NCI-H187 treated with DMSO at 0.1 percent for 48 hours (cell line): ENCODE results near the gene ALG14.

Source experiments
- DNase-seq: peaks from one replicate; lab custom pipeline; 2025; lab: John Stamatoyannopoulos, UW

ALG14 gene

DNA sequence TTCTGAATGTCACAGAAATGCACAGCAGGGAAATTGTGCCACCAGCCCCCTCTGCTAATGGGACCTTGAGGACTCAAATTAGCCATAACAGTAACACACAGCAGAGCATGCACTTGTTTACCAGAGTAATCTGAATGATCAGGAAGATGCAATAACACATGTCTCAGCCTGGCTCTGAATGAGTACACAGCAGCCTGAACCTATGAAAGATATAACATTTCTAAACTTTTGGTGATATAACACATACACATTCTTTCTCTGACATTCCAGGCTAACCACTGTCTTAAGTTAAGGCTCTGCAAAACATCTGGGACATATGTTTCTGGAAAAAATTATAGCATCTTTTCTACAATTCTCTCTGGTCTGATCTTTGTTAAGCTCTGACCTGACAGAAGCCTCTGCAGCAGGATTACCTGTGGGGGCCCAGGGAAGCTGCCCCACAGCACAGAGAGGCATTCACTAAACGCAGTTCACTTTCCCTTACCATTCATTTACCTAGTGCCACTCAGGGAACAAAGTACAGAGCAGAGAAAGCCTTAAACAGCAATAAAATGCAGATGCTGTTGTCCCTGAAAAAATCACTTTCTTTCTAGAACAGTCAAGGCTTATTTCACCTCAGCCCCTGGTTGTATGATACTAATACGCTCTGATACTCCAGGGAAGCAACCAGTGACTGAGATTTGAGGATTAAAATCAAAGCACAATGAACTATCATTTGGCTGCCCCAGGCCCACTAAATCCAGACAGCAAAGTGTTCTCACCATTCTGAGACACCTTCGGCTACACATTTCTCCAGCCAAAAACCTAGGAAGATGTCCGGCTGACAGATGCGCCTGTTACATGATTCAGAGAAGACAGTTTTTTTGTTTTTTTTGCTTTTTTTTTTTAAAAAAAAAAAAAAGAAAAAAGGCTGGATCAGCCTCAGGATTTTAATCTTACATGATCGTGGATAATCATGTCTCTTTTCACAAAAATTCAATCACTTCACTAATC, 91.9 kb downstream of the ALG14 start:
- no peak for DNase-seq

DNA sequence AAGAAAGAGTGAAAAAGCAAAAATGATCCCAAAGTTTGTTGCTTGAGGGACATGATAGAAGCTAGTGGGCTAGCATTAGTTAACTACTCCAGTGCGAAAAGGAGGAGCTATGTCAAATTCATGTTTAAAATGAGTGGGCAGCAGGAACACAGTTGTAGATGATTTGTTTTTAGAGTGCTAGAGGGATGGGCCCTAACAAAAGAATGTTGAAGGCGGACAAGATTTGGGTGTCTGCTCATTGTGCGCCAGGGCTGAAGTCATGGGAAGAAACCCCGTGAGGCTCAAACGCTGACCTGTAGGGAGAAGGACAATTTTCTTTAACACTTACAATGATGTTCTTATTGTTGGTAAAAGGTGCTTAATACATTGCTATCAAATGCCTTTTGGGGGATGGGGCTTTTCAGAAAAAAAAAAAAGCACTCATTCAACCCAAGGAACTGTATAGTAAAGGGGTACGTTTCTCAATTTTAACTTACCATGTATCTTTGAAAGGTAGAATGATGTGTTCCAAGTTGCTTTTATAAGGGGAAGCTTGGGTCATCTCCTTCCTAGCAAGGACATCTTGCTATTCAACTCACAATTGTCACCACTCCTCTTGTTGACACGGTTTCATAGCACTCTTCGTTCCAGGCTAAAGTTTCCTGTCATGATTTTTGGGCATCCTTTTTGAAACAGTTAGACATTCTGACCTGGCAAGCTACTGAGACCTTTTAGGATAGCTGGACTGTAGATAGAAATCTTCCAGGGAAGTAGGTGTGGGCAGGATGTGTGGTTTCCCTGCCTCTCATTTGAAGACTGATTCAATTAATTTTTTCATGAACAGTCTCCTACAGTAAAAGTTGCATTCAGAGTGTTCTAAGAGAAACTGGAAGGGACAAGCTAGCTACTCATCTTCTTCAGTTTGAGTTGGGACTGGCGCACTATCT, 92.8 kb downstream of the ALG14 start:
- no peak for DNase-seq

DNA sequence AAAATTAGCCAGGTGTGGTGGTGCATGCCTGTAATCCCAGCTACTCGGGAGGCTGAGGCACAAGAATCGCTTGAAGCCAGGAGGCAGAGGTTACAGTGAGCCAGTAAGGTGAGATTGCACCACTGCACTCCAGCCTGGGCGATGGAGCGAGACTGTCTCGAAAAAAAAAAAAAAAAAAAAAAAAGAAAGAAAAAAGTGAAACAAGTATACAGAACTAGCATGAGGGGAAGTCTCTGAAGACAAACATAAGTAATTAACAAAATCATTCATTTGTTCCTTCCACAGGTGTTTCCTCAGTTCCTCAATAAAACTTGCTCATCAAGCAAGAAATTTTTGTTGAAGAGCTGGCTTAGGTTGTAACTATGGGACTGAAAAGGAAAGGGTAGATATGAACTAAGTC, 93.6 kb downstream of the ALG14 start:
- DNase-seq, result no peak

DNA sequence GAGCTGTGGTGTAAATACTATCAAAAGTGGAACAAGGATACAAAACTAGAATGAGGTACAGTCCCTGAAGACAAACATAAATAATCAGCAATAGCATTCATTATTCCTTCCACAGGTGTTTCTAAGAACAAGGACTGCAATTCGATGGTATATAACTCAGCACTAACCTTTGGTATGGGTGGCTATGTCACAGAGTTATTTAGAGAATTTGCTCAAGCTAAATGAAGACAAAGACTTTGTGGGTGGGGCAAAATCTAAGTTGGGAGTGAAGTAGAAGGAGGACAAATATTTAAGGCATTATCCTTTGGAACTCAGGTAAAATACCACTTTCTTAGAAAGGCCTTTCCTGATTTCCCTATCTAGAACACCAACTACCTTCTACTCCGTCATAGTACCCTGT, 94.3 kb downstream of the ALG14 start:
- no peak for DNase-seq

DNA sequence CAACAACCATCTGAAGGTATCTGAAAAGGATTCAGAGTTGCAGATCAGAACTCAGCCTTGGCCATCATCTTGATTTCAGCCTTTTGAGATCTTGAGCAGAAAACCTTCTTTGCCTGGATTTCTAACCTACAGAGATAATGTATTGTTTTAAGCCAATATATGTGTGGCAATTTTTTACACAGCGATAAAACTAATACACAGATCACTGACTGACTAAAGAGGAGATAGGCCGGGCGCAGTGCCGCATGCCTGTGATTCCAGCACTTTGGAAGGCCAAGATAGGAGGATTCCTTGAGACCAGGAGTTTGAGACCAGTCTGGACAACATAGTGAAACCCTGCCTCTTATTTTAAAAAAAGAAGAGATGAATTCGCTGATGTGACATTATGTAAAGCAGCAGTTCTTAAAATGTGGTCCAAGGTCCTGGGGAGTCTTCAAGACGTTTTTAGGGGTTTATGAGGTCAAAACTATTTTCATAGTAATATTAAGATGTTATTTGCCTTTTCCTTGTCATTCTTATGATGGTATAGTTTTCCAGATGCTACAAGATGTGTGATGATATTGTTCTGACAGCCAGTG, 95.7 kb downstream of the ALG14 start:
- DNase-seq, result no peak

DNA sequence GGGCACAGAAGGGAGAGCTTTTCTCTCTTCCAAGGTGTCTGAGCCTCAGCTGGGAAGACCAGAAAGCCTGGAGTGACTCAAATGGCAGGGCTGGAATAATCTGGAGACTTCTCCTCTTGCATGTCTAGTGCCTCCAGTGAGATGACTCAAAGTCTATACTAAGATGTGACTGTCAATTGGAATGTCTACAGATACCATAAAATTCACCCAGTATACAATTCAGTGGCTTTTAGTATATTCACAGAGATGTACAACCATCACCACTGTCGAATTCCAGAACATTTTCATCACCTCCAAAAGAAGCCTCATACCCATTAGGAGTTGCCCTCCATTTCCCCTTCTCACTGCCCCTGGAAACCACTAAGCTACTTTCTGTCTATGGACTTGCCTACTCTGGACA, 97.9 kb downstream of the ALG14 start:
- DNase-seq, result no peak

DNA sequence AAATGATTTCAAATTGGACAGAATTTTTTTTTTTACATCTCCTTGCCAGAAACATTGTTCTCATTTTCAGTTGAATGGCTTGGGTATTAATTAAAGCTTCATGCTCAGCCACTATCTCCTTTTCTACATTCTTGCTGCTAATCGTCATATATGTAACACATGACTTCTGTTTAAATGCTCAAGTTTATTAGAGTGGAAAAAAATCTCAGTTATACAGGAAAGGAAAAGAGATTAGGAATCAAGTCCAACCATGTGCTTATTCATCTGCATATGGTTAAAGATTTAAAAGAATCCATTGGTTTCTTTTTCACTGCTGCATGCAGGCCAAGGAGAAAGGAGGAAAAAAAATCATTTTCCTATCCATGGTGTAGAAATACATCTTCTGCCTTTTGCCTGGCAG, 98.5 kb downstream of the ALG14 start:
- no peak for DNase-seq

DNA sequence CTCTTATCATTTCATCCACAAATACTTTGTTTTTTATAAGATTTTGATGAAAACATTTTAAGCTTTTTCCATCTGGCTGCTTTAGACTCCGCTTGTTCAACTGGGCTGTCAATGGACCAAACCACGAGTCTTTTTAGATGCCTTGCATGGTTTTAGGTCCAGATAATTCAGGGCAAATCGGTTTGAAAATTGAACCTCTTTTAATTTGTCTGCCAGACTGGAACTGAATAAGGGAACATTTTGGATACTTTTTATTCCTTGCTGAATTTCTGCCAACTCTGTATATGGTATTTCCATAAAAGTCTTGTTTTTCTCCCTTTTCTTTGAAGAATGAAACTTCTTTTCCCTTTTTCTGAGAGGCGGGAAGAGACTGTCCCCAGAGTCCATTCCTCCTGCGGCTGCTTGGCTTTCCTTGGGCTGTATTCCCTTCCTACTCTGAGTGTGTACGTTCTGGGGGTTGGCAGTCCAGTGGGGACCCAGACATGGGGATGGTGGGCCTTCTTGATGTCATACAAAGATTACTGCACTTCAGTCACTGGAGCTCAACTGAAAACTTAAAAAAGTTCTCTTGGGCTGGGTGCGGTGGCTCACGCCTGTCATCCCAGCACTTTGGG, 99.3 kb downstream of the ALG14 start:
- no peak for DNase-seq

DNA sequence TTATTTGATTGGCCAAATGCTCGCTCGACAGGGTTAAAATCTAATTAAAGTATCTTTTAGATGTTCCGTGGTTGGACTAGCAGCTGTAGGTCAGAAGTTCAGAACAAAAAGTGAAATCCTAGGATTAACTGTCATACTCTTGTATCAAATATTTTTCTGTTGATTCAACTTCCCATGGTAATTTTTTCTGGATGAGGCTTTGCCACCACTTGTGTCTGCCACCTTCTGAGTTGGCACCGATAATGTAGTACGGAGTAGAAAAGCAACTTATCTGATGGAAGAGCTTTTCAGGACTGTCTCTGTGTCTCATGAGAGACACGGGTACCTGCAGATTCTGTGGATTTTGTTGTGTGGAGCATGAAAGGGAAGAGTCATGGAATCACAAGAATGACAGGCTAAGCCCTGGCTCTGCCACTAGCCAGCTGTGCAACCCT, 101.2 kb downstream of the ALG14 start:
- no peak for DNase-seq

DNA sequence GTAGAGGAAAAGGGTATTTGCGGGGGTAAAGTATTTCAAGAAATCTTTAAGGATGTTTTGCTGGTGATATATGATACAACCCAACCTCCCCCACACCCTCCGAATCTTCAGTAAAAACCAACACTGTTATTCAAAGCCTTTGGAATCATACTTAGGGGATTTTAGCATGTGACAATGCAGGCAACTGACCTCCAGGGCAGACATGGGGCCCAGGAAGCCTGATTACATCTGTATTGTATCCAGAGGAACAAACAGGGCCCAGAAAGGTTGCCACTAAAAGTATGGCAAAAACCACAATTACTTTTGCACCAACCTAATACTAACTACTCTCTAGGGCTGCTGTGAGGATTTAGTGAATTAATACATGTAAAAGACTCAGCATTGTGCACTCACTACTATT, 102.0 kb downstream of the ALG14 start:
- no peak for DNase-seq

DNA sequence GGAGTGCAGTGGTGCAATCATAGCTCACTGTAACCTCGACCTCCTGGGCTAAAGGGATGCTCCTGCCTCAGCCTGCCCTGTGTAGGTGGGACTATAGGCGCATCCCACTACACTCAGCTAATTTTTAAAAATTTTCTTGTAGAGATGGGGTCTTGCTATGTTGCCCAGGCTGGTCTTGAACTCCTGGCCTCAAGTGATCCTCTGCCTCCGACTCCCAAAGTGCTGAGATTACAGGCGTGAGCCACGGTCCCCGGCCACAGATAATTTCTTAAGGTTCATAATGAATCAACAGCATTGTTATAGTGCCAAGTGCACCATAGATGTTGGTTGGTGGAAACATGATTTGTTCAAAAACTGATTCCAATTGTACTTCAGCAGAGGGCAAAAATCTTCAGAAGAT, 103.6 kb downstream of the ALG14 start:
- no peak for DNase-seq

DNA sequence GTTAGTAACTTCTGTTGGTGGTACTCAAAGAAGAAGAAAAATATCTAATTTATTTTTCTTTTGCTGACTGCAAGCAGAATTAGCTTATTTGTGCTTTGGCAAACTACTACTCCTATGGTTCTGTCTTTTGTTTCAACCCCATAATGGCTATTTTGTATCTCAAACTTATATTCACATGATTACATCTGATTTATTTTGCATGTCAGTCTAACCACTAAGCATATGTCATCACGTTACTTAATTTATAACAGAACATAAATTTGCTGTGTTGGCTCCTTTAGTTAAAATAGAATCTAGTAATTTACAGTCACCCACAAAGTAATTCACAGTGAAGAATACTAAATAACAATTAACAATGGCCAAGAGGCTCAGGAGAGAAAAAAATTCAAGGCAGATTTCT, 106.7 kb downstream of the ALG14 start:
- DNase-seq, result no peak

DNA sequence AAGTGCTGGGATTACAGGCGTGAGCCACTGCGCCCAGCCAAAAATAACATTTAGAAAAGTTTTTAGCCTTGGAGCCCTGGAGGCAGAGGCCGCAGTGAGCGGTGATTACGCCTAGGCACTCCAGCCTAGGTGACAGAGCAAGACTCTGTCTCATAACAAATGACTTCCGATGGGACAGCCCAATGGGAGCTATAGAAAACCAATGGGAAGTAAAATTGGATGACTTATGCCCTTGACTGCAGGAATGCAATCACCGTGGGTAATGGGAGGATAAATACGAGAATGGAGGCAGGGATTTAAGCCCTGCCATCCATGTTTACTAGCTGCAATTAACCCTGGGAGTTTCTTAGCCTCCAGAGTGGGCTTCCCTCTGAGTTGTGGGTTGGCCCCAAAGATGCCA, 108.9 kb downstream of the ALG14 start:
- DNase-seq, result no peak

DNA sequence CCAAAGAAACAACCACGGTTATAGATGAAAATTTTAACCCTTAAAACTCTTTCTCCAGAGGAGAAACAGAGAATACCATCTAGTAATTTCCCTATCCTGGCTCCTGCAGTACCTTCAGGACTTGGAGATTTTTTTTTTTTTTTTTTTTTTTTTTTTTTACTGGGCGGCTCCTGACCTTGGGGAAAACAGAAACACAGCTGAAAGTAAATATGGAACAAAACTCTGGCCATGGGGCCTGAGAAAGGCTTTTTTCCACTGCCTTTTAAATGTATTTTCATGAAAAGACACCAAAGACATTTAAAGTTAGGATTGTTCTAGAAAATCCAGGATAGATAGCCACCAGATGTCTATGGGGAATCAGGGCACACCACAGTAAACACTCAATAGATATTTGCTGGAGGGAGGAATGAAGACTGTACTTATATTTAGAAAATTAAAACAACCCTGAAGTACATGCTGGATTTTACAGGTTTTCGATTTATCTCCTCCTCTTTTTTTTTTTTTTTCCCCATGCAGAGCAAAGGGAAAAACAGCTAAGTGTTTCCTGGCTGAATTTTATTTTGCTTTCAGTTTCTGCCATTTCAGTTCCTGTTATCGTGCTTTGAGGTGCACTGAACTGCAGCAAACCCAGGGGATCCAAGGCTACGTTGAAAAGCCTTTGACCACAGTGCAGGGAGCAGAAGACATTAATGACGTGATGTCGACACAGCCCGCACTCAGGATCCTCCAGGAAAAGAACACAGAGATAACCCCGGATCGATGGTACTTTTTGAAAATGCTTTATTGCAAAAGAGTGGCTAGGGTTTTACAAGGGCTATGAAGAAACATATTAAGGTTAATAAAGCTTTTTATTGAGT, 110.1 kb downstream of the ALG14 start:
- DNase-seq, result no peak

DNA sequence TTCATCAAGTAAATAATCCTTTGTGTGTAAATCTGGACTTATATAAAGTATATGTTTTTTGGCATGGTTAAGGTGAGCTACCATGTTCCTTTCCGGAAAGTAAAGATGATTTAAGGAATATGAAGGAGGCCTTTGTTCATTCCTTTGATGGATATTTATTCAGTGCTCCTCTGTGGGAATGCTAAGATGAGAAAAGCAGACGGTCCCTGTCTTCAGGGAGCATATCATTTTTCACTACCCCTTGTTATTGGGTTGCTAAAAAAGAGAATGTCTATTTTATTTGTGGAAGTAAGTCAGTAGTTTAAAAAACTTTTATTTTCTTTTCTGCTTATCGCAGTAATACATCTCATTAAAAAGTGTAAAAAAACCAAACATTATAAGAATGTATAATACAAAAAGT, 110.8 kb downstream of the ALG14 start:
- no peak for DNase-seq

DNA sequence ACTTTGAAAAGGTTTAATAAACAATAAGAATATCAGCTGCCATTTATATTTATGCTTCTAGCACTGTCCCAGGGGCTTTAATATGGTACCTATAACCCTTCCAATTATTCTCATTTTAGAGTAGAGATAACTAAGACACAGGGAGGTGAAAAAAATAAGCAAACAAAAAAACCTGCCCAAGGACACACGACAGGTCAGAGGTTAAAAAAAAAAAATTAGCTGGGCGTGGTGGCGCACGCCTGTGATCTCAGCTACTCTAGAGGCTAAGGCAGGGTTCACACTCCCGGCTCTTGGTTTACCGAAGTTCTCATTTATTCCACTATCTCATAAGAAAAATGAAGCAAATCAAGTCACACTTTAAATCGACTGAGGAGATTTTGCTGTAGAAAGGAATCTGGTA, 111.2 kb downstream of the ALG14 start:
- no peak for DNase-seq

DNA sequence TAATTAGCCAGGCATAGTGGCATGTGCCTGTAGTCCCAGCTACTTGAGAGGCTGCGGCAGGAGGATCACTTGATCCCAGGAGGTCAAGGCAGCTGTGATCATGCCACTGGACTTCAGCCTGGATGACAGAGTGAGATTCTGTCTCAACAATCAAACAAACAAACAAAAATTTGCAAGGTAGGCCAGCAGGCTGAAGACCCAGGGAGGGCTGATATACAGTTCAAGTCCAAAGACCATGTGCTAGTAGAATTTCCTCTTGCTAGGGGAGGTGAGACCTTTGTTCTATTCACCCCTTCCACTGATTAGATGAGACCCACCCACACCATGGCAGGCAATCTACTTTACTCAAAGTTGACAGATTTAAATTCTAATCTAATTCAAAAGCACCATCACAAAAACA, 114.7 kb downstream of the ALG14 start:
- DNase-seq, result no peak

DNA sequence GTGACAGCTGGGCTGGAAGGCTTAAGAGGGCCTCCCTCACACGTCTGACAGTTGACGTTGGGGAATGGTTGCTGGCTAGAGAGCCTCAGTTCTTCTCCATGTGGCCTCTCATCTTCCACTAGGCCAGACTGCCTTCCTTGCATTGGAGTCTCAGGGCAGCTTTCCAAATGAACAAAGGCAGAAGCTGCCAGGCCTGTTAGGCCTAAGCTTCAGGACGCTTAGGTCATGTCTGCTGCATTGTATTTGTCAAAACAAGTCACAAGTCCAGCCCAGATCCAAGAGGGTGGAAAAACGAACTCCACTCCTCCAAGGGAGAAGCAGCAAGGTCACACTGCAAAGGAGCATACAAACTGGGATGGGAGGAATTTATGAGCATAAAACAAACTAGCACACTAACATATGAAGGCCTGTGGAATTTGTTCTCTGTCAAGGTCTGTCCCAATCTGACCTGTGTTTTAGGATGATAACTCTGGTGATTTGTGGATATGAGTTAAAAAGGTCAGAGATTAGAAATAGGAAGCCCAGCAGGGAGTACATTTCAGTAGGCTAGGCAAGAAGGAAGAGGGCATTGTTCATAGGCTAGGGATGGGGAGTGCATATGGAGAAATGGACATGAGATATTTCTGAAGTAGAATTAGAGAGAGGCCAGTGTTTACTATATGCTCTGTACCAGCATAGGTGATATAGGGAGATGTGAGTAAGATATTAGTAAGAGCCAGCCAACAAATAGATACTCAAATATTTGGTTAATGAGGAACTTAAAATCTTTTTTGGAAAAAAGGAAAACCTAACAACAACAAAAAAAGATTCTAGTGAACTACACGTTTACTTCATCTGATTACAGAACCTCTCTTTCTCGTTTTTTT, 116.8 kb downstream of the ALG14 start:
- DNase-seq, result no peak

DNA sequence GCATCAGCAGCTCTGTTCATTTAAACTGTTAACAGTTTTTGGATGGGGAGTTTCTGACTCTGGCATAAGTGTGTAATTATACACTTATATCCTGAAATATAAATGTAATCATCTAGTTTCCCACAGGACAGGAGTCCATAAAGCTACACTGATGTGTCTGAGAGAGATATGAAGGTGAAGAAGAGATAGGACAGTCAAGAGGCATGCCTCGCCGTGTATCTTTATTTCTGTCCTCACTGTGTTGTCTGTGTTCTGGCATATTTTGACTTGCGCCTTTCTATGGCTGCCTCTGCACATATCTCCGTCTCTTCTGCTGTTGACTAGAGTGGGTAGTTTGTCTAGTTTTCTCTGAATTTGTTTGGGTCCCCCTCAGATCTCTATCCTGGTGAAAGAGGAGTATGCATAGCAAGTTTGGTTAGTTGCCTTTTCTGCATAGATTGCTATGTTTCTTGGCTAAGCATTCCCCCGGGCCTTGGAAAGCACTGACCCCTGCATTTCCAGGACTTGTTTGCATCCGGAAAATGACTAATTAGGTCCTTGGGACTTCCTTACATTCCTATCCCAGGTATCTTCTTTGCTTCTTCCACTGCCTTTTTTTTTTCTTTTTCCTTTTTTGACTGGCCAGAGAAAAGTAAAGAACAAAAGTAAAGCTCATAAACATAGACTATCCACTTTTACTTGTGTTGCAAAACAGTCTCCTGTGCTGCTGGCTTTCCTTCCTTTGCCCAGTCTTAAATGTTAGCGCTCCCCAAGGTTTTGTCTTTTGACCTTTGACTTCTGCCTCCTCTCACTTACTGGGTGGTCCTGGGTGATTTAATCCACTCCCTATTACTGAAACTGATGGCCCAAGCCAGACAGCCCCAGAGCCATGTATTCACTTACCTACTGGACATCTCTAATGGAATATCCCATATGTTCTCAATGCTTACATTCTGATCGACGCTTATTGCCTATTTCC, 118.2 kb downstream of the ALG14 start:
- DNase-seq, result no peak
